Left lobe of liver (tissue), 2 donors: ENCODE results near the gene MAP3K10. TPM values are rescaled to one million over a fixed set of nuclear protein-coding genes. Genes with fewer than 3 reads are reported as not detected.
A peak's percentile ranks its signal among the peaks of the same experiment; 100 is the strongest.

Experiments
- ATAC-seq: fragments of 200-7000 bp; cut with Tn5 transposase; one replicate; pipeline ENCODE4 v1.9.1; 2020; ENCODE audit warnings: mild to moderate bottlenecking, moderate library complexity
- DNase-seq: peaks from one replicate; pipeline ENCODE4 v3.0.0-alpha.2; 2020; ENCODE audit warnings: low spot score
- total RNA-seq: library from RNA; stranded (reverse); gene quantifications from one replicate; pipeline ENCODE4 v1.2.1, GENCODE V29; 2021
- donor health status: DM: no; HTN: no; CAD: no; lungs with moderate emphysema.
- donor health status: DM: no; HTN: yes; CAD: no.

MAP3K10 gene
- total RNA-seq, 1 donor from 2014 or later = 7.7 TPM

DNA sequence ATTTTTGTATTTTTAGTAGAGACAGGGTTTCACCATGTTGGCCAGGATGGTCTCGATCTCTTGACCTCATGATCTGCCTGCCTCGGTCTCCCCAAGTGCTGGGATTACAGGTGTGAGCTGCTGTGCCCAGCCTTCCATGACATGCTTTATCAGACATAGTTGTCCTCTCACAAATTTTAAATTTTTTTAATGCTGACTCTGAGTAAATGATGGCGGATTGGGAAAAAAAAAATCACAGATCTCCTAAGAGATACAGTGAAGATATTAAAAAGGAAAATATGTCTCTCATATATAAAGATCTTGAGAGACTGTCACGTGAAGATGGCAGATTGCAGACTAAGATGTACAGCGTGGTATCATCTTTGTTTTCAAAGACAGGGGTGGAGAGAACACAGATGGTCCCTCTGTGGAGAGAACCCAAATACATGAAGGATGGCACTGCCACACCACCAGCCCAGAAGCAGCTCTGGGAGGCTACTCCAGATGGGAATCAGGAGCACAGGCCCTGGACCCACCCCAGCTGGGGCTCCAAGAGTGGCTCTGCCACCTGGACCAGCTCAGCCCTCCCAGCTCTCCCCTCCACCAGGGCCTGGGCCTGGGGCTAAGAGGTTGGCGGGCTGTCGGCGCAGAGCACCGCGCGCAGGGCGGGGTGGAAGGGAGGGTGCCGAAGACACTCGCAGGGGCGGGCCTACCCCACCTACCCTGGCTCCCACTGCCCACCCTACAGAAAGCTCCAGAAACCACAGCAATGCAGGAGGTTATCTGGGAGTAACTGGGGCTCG, 55.3 kb downstream of the MAP3K10 start:
- ATAC-seq (no peak), DNase-seq (no peak)

DNA sequence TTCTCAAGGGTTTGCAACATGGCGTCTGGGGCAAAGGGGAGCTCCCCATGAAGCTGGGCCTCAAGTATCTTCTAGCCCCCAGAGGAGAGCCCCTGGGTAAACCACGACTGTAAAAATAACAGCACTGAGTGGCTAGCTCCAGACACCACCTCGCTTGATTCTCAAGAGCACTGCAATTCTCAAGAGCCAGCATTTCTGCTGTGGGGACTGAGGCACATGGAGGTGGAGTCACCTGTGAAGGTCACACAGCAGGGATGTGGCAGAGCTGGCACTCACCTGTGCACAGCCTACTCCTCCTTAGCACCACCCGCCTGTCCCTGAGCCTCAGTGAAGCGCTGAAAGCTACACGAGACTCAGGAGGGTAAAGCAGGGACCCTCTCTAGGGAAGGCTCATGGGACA, 56.0 kb downstream of the MAP3K10 start:
- ATAC-seq = no peak
- no peak for DNase-seq

DNA sequence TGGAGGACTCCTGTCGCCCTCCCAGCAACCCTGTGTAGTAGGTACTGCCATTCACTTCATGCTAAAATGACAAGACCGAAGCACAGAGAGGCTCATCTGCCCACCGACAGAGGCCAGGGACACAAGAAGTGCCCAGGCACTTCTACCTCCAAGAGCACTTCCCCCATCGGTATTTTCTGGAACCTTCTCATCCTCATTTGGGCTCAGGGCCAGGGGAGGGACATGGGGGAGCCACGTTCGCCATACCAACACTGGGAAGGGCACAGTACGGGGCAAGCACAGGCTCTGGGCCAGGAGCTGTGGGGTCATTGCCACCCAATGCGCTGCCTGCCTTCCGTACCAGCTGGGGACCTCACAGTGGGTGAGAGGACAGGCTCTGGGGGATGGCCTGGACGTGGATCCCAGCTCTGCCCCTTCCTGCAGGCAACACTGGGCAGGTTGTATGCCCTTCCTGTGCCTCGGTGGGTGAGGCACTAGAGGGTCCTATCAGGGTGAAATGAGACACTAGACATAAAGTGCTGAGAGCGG, 56.6 kb downstream of the MAP3K10 start:
- peak; percentile 58 for ATAC-seq
- no peak for DNase-seq

GRCh38 chr19:40249201-40249600, 58.0 kb downstream of the MAP3K10 start:
- DNase-seq (no peak), ATAC-seq (no peak)

DNA sequence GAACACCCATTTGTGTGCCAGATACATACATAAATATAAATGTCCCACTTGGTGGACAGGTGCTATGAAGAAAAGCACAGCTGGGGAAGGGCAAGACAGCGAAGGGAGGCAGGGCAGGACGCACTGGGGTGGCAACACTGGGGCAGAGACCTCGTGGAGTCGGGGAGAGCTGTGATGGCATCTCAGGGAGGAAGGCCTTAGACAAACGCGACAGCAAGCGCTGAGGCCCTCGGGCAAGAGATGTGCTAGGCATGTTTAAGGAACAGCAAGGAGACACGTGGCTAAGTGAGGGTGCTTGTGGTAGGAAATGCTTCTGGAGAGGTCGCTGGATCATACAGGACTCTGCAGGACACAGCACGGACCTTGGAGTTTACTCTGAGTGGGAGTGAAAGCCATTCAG, 58.6 kb downstream of the MAP3K10 start:
- ATAC-seq (no peak), DNase-seq (no peak)

GRCh38 chr19:40251244-40251643, 60.0 kb downstream of the MAP3K10 start:
- ATAC-seq (no peak), DNase-seq (no peak)

- ATAC-seq (no peak), DNase-seq (no peak)
These were observed 60.8 kb downstream of the MAP3K10 start for GRCh38 chr19:40251991-40252390.

GRCh38 chr19:40252395-40252794, 61.2 kb downstream of the MAP3K10 start:
- ATAC-seq (no peak), DNase-seq (no peak)

DNA sequence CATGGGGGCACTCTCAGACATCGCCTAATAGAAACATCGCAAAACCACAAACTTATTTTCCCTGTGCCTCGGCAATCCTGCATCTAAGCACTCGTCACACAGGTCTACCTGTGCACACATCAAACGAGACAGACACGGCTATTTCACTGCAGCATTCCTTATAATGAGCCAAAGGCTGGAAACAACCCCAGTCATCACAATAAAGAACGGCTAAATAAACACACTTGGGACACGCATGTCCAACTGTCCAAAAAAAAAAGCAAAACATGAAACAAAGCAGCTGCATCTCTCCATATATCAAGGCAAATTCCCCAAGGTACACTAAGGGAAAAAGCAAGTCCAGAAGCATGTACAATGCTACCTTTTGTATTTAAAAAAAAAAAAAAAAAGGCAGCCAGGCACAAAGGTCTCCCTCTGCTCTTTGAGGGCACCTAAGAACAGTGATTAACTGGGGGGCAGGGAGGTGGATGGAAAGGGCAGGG, 62.4 kb downstream of the MAP3K10 start:
- DNase-seq = no peak
- no peak for ATAC-seq

GRCh38 chr19:40254714-40255418, 63.6 kb downstream of the MAP3K10 start:
- peak; percentile 16 for ATAC-seq
- no peak for DNase-seq

DNA sequence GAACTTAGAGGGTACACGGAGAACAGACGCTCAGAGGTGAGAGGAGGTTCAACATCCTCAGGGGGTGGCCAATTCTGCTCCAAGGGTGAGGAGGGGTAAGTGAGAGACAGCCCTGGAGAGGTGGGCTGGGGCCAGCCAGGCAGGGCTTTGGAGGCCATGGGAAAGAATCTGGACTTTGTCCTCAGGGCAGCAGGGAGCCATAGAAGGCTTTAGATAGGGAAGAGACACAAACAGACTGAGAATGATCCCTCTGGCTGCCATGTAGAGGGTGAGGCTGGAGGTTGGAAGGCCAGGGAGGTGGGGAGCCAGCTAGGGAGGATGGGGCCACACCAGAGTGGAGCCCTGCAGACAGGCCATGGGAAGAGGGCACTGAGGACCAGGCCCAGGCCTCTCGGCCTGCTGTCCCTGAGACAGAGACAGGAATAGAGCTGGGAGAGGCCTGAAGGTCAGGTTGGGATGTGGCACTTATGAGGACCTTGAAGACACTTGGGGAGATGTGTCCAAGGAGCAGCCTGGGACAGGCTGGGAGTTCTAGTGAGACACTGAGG, 64.5 kb downstream of the MAP3K10 start:
- DNase-seq (no peak), ATAC-seq (peak; percentile 3)

DNA sequence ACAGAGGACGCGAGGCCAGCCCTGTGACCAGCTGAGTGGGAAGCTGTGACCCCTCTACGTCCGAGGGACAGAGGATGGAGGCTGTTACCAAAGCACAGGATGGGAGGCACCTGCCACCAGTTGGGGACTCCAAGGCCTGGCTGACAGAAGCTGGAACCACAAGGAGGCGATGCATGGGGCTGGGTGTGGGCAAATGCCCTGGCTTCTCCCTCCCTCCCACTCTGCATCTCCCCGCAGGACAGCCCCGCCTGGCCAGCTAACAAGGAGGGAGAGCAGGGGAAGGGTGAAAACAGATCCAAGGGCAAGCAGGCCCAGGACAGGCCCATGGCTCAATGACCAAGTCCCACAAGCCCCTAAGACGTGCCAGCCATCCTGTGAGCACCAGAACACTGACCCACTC, 65.3 kb downstream of the MAP3K10 start:
- DNase-seq = no peak
- no peak for ATAC-seq

DNA sequence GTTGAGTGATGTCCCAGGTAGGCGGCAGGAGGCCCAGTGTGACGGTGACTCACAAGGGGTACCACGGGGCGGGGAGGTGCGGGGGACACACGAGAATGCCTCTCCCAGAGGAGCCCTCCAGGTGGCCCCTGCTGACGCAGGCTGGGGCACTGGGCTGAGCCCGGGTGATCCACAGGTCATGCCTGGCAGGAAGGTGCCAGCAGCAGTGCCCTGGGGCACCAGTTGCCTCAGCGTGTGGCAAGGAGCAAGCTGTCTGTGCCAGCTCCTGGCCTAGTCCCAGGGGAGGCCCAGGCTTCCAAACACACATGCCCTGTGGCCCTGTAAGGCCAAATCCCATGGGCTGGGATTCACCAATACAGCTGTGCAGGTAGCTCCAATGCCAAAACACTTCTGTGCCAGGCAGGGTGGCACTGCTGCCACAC, 65.9 kb downstream of the MAP3K10 start:
- ATAC-seq = peak; percentile 90
- peak; percentile 98 for DNase-seq

DNA sequence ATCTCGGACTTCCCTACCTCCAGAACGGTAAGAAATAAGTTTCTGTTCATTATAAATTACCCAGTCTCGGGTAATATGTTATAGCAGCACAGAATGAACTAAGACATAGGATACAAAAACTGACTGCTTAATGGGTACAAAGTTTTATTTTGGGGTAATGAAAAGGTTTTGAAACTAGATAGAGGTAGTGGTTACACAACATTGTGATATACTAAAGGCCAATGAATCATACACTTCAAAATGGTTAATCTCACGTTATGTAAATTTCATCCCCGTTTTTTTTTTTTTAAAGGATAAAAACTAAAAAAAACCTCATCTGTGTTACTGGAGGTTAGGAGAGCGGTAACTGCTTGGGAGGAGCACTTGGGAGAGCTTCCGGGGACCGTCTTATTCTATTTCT, 70.4 kb downstream of the MAP3K10 start:
- DNase-seq (no peak), ATAC-seq (no peak)

DNA sequence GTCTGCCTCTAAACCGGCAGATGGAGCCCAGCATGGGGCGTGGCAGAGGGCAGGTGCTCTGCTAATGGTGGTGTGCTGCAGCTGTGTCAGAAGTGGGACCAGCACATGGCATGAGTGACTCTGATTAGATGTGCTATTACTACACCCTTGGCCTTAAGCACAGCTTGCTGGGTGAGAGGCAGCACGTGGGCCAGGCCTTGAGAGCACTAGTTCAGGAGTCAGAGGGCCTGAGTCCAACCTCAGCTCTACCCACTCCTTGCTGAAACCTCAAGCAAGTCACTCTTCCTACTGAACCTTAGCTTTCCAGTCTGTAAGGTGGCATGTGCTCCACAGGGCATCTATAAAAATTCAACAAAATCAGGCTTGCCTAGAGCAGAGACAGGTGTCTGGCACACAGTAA, 71.2 kb downstream of the MAP3K10 start:
- ATAC-seq (no peak), DNase-seq (no peak)

DNA sequence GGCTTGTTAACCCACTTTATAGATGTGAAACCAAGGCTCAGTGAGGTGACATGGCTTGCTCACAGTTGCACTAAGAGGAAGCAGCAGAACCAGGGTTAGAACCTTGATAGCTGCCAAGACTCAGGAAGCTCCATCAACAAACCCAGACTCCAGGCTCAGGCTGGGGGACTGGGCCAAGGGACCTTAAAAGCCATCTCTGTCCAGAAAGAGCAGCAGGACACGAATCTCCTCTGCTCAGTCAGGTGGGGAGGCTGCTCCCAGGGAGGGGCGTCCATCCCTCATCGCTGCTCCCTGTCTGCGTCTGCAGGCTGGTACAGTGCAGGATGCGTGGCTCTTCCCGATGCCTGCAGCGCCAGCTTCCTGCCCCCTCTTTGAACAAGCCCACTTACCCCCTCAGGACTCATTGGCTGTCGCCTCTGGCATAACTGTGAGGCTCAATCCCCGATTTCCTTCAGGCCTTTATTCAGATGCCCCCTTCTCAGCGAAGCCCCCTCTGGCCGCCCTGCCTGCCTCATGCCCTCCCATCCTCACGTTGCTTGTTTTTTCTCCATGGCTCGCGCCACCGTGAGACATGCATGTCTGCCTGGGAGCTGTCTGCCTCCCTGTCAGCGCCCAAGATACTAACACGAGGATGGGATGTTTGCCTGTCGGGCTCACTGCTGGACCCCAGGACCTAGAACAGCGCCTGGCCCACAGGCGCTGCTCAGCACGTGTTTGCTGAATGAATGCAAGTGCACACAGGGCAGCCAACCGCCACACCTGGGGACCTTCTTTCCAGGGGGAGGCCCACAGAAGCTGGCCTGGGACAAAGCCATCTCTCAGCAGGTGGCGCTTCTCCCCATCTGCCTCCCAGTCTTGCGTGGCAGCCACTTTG, 72.5 kb downstream of the MAP3K10 start:
- ATAC-seq (no peak), DNase-seq (no peak)

- DNase-seq (no peak), ATAC-seq (no peak)
These were observed 73.3 kb downstream of the MAP3K10 start for GRCh38 chr19:40264314-40265054.
